GM19324 (cell line): ENCODE measurements around the gene MX1.
"Not testable (repeated sequence)": the region's sequence is repeated elsewhere in the genome, so short reads cannot be mapped to it uniquely, and the experiment has no call there.

Source experiments
- ATAC-seq: cut with Tn5 transposase; IDR thresholded peaks from one replicate; pipeline ENCODE4 v1.9.1; 2021; ENCODE audit warnings: mild to moderate bottlenecking, moderate library complexity; ENCODE audit not compliant: unreplicated experiment, low FRiP score

The MX1 gene

DNA sequence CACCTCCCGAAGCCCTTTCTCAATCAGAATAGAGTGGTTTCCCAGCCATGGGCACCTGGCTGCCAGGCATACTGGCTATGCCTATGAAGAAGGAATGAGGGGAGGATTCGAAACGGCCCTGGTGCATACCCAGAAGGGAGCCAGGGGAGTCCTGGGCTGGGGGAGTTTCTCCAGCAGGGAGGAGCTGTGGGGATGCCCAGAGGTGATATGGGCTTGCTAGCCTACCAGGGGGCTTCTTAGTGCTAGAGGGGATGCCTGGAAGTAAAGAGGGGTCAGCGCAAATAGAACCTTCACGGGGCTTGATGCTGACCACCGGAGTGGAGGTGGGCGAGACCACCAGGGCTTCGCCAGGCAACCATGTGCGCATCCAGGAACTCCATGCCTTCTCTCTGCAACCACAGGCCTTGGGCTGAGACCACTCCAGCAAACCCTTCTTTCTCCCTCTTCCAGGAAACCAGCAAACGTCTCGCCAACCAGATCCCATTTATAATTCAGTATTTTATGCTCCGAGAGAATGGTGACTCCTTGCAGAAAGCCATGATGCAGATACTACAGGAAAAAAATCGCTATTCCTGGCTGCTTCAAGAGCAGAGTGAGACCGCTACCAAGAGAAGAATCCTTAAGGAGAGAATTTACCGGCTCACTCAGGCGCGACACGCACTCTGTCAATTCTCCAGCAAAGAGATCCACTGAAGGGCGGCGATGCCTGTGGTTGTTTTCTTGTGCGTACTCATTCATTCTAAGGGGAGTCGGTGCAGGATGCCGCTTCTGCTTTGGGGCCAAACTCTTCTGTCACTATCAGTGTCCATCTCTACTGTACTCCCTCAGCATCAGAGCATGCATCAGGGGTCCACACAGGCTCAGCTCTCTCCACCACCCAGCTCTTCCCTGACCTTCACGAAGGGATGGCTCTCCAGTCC, 18.2 kb upstream of the MX1 start:
- ATAC-seq, result no peak

DNA sequence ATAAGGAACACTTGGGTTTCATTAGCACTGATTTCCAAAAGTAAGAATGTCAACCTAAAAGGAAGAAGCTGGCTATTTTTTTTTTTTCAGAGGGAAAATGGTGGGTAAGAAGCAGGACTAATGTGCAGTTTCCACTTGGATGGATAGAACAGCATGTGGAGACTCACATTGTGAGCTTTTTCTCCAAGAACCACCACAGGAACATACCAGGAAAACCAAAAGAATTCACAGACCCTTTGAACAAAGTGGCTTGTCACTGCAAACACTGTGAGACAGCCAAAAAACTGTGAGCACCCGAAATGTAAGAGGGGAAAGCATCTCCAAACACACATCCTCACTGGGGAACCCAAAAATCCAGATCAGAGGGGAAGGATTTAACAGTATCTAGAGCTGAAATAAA, 15.7 kb upstream of the MX1 start:
- ATAC-seq, result no peak

DNA sequence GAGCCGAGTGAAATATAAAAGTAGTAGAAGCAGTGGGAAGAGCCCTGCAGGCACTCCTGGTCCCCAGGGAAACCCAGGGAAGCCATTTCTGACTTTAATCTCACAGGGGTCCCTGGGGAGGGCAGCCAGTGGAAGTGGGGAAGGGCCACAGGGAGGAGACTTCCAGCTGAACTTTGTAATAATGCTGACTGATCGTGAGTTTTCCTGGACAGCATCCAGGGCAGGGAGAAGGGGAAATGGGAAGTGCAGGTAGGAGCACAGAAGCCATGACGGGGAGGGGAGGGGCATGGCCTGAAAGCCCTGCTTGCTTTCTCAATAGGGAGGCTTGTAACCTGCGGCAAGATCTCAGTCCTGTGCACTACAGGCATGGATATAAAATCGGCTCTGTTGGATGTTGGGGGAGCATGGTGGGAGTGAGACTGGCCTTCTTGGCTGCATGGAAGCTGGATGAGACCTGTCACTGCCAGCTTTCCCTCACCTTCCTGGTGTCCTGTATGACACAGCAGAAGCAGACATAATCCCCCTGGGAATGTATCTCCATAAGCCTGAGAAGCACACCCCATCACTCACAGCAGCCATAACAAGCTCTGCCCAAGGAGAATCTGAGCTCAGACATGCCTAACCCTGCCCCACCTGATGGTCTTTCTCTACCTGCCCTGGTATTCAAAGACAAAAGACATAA, 15.1 kb upstream of the MX1 start:
- ATAC-seq, result no peak

DNA sequence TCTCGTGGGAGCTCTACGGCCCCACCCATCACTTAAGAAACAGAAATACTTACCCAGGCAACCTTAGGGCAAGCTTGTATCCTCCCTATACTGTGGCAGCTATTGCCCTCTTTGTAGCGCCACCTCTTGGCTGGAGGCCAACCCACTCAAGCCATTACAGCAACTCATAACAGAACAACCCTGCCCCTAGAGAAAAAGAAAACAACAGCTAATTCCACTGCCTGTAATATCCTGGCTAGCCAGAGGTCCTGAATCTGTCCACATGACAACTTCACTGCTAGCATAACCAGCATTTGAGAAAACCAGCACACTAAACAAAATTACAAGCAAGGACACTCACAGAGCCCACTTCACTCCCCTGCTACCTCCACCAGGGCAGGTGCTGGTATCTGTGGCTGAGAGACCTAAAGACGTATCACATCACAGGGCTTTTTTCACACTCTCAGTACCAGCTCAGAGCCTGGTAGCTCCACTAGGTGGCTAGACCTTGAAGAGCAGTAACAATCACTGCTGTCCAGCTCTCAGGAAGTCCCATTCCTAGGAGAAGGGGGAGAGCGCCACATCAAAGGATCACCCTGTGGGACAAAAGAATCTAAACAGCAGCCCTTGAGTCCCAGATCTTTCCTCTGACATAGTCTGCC, 14.5 kb upstream of the MX1 start:
- ATAC-seq, result no peak

DNA sequence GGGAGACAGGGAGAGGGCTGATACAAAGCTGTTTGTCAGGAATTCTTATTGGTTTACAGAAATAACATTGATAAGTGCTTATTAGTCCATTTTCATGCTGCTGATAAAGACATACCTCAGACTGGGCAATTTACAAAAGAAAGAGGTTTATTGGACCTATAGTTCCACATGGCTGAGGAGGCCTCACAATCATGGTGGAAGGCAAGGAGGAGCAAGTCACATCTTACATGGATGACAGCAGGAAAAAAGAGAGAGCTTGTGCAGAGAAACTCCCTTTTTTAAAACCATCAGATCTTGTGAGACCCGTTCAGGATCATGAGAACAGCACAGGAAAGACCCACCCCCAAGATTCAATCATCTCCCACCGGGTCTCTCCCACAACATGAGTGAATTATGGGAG, 8.5 kb upstream of the MX1 start:
- ATAC-seq, result not testable (repeated sequence)

DNA sequence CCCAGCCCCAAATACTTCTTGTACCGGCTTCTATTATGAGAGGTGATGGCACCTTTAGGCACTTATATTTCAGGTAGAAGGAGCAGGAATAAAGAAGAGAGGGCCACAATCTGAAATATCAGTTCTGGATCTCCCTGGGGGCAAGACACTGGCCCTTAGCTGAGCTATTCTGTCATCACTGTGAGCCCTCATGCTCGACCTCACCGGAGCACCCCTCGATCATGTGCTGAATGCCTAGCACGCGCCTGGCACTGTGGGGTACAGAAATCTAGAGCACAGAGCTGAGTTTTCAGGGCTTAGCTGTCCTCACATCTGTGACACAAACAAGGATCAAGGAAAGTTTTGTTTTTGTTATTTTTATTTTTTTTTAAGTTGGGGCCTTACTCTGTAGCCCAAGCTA, 7.6 kb upstream of the MX1 start:
- no peak for ATAC-seq

DNA sequence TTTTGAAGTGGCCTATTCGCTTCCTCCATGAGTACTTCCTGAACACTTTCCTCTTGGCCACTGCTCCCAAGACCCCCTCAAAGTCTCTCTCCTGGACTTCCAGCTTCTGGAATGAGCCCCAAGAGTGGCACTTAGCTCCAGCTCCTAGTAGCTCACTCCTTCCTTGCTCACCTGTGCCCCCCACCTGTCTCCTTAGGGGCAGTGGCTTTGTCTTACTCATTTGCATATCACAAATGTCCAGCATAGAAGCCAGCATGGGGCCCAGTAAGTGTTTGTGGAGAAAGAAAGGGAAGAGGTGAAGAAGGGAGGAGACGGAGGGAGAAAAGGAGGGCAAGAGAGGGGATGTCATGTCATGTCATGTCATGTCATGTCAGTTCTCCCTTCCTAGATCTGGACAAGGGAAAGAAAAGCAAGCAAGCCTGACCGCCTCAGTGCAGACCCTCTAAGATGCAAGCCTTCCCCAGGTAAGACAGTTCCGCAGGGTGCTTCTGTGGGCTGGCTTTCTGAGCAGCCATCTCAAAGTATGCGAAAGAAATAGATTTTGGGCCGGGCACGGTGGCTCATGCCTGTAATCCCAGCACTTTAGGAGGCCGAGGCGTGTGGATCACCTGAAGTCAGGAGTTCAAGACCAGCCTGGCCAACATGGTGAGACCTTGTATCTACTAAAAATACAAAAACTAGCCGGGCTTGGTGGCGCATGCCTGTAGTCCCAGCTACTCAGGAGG, 6.9 kb upstream of the MX1 start:
- no peak for ATAC-seq

DNA sequence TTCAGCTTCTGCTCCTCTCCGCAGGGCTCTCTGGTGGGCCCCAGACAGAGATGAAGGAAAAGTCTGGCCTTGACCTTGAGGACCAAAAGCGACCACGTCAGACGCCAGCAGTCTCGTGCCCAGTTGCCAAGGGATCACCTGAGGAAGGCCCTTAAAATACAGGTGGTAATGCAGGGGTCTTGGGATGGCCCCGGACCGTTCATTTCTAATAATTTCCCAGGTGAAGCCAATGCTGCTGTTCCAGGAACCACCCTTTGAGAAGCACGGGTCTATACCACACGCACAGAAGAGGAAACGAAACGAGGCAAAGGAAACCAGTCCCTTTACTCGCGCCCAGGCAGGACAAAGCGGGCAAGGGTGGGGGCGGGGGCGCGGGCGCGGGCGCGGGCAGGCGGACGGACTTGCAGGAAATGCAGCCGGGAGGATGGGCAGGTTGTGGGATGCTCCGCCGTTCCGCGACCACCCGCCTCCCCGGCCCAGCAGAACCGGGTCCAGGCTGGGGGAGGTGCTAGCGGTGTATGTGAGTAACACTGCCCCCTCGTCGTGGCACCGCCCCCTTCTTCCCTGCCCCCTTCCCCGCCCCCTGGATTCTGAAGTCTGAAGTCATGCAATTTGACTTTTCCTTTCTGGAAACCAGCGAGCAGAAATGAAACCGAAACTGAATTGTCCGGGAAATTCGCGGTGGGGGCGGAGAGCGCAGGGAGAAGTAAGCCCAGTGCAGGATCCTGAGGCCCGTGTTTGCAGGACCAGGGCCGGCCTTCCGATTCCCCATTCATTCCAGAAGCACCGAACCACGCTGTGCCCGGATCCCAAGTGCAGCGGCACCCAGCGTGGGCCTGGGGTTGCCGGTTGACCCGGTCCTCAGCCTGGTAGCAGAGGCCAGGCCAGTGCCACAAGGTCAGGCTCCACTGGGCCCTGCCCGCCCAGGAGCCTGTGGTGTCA, 5.8 kb upstream of the MX1 start:
- peak; percentile 76 for ATAC-seq

DNA sequence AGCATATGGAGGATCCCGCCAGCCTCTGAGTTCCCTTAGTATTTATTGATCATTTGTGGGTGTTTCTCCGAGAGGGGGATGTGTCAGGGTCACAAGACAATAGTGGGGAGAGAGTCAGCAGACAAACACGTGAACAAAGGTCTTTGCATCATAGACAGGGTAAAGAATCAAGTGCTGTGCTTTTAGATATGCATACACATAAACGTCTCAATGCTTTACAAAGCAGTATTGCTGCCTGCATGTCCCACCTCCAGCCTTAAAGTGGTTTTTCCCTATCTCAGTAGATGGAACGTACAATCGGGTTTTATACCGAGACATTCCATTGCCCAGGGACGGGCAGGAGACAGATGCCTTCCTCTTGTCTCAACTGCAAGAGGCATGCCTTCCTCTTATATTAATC, 5.0 kb upstream of the MX1 start:
- not testable (repeated sequence) for ATAC-seq

DNA sequence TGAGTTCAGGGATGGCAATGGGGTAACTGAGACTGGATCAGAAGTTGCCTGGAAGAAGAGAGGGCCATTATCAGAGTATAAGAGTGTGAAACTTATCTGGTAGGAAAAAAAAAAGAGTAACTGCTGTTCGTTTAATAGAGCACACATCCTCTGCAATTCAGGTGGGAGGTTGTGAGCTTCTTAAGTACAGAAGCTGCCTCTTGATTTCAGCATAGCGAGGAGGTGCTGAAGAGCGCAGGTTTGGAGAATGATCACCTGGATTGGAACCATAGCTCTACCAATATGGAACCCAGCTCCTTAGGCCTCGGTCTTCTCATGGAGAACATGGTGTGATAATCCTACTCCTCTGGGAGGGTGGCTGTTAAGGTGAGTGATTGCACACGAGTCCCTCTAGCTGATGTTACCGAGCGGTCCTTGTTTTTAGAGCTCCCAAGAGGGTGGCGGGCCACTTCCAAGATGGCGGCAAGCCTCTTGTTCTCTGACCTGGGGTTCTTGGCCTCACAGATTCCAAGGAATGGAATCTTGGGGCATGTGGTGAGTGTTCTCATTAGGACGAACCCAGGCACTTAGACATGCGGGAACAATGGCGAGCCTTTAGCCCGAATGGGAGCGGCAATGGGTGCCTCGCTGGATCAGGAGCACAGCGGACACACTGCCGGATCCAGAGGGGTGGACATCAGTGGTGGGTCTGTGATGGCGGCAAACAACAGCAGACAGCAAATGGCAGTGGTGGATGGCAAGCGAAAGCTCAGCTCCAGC, 3.3 kb upstream of the MX1 start:
- no peak for ATAC-seq

DNA sequence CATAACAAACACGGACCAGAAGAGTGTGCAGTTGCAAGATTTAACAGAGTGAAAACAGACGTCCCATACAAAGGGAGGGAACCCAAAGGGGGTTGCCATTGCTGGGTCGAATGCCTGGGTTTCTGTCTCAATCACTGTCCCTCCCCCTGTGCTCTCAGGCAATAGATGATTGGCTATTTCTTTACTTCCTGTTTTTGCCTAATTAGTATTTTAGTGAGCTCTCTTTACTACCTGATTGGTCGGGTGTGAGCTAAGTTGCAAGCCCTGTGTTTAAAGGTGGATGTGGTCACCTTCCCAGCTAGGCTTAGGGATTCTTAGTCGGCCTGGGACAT, 2.8 kb upstream of the MX1 start:
- ATAC-seq, result not testable (repeated sequence)

DNA sequence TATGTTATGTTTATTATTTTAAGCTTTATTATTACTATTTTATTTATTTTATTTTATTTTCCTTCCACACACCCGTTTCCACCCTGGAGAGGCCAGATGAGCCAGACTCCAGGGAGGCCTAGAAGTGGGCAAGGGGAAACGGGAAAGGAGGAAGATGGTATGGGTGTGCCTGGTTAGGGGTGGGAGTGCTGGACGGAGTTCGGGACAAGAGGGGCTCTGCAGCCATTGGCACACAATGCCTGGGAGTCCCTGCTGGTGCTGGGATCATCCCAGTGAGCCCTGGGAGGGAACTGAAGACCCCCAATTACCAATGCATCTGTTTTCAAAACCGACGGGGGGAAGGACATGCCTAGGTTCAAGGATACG, 468 bp upstream of the MX1 start:
- no peak for ATAC-seq

DNA sequence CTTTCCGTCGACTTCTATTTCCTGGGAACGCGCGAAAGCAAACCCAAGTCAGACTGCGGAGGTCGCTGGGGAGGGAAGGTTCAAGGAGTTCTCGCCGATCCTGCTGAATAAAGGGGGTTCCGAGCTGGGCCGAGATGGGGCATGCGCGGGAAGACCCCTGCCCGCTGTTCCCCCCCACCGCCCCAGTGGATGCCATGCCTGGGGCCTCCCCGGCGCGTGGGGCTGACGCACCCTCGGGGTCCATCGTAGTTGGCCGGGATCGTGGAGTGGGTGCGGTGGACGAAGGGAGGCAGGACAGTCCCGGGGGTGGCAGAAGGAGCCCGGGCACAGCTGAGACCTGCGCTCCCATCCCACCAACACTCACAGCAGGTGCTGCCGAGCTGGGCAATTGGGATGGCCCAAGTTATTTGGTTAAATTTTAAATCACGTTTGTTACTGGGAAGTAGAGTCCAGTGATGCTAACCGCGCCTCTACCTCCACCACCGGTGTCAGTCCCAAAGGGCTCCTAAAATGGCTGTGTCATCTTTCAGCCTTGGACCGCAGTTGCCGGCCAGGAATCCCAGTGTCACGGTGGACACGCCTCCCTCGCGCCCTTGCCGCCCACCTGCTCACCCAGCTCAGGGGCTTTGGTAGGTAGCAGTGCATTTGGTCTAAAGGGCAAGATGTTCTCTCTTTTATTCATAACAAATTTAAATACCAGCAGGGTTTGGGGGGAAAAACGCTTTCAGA, 801 bp downstream of the MX1 start:
- no peak for ATAC-seq

DNA sequence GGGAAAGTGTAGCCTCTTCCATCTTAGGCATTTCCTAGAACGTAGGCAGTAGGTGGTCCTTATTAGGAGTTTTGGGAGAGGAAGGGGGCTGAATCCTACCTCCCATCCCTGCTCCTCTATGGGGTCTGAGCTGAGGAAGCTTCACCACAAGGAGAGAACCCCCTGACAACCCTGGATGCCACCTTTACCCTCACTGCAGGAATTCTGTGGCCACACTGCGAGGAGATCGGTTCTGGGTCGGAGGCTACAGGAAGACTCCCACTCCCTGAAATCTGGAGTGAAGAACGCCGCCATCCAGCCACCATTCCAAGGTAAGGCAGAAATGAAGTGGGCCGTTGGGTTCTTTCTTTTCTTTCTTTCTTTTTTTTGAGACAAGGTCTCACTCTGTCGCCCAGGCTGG, 1.5 kb downstream of the MX1 start:
- no peak for ATAC-seq

DNA sequence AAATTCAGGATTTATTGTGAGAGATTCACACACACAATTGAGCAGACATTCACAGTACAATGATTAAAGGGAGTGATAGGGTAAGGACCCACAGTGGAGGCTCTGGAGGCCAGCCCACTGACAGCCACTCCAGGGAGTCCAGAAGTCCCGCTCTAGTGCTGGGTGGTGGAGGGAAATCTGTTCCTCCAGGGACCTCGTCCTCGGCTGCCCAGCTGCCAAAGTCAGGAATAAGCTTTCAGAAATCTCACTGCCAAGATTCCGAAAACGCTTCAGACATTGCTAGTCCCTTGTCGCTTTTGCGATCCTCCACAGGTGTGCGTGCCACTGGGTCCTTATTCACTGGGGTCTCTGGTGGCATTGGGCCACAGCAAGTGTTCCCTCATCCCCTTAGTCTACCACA, 2.3 kb downstream of the MX1 start:
- ATAC-seq, result no peak

DNA sequence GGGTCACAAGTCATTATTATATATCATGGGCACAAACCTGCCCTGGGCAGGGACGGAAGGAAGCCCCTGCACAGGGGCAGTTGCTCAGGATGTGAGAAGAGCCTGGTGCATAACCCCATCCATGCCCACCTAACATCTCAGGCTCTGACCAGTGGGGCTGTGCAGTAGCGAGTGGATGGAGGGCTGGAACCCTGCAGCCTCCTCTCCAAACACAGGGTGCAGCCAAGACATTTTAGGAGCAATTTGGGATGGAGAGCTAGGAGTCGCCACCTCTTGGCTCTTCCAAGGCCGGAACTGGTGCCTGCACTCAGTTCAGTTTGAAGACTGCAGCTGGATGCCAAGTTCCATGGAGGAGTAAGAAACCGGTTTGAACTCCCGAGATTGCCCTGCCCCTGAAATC, 2.8 kb downstream of the MX1 start:
- no peak for ATAC-seq

DNA sequence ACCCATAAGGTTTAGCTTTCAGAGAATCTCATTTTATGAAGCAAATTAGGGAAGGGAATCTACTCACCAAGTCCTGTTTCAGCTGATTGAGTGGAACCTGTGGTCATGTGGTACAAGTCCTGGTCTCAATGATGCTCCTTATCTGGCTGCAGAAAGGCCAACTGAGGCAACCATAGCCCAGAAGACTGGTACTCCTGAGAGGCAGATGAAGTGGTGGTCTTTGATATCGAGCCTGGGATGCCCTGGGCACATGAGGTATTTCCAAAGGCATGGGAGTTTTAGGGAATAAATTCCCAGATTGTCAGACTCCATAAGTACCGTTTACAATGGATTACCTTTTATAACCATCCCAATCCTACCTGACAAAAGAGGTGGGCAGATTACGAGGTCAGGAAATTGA, 3.3 kb downstream of the MX1 start:
- no peak for ATAC-seq

DNA sequence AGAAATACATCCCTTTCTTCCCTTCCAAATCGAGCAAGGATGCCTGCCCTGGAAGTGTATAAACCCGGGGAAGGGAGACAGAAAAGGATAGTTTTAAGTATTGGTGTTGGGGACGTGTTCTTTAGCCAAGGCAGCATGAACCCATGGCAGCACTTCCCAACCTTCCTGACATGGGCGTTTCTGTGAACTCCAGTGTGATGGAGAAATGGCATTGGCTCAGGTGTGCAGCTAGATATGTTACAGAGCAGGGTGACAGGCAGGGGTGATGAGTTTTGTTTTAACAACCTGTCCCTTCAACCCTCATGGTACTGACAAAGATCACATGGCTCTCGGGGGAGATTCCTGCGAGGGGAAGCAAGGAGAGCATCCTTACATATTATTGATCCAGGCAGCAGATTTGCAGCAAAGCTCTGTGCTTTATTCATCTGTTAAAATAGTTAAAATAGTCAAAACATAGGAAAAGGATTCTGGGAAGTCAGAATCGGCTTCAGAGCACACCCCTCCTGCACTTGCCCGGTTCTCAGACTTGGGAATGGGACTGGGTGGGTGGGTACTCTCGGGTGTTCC, 4.0 kb downstream of the MX1 start:
- no peak for ATAC-seq
